HG03108 (cell line): Measurements from ENCODE around the gene OR2V2.

Experiments used
- ATAC-seq: cut with Tn5 transposase; IDR thresholded peaks from one replicate; pipeline ENCODE4 v1.9.1; 2021; ENCODE audit warnings: moderate library complexity; ENCODE audit not compliant: unreplicated experiment

The OR2V2 gene

GRCh38 chr5:181189962-181190710 lies 42.8 kb downstream of the OR2V2 start:
- no peak for ATAC-seq

DNA sequence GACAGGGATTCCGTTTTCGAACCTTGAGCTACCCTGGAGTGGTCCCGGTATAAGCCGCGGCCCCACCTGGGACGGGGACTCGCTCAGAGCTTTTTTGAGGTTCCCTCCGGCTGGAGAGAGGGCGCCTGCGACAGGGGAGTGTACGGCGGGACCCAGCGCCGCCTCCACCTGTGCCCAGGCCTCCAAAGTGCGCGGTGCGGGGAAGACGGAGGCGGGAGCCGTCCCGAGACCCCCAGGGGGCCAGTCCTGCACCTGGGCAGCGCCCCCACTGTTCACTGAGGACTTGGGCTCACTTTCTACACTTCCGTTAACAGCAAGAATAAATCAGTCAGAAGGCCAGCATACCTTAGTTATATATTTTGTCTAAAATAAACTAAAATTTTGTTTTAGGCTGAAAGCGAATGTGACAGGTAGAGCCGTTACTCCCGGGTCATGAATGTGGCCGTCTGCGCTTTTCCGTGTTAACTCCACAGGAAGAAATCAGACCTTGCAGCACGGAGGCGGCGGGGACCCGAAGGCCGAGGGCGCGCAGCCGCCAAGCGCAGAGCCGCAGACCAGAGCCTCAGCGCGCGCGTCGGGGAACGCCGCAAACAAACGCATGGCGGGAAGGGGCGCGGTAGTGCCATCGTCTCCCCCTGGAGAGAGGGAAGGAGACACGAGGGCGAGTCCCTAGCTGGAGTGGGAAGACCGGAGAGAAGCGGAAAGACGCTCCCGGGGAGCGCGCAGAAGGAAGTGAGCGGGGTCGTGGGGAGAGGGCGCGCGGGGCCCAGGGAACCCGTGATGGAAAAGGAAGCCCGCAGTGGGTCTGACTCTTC lies 43.5 kb downstream of the OR2V2 start:
- ATAC-seq, result peak; percentile 2

GRCh38 chr5:181191526-181192336 lies 44.3 kb downstream of the OR2V2 start:
- ATAC-seq, result peak; percentile 47

- no peak for ATAC-seq
Observed at GRCh38 chr5:181192337-181193046, 45.1 kb downstream of the OR2V2 start.

DNA sequence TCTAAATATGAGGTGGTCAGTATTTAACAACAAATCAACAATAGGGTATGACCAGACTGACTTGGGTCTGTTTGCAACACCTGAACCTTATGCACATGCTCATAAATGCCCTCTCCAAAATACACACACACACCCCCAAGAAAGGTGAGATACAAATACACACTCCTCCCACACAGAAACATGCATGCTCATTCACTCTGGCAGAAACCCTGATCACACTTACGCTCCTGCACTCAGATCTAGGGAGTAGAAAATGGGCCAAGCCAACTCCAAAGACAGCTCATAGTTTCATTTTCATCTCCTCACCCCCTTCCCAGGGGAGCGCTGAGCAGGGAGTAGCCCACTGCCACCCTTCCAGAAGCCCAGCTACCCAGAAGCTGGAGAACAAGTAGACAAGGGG lies 46.3 kb downstream of the OR2V2 start:
- ATAC-seq, result no peak

DNA sequence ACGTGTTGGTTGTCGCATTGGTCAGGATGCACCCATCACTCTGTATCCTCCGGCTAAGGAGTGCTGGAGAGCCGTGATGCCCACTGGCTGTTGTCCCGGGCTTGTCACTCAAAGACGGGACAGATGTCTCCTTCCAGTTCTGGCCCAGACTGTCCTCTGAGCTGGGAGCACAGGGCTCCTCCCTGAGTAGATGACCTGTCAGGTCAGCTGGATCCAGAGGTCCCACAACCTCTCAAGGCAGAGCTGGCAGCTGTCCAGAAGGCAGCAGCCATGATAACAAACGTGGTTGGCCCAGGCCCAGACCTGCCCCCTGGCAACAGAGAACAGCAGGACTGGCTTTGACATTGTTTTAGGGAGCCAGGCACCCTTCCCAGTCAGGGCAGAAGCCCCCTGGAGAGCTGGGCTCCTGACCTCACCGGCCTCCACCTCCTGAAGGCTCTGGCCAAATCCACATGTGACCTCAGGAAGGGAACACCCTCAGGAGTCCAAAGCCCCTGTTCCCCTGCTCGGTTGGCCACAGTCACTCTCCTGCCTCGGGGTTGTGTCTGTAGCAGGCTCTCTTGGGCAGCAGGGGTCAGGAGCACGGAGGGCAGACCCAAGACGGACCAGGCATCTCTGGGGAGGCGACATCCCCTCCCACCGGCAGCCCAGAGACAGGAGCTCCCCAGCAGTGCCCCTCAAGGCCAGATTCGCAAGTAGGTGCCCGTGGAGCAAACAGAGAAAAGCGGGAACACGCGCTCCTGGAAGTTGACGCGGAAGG lies 47.3 kb downstream of the OR2V2 start:
- no peak for ATAC-seq

DNA sequence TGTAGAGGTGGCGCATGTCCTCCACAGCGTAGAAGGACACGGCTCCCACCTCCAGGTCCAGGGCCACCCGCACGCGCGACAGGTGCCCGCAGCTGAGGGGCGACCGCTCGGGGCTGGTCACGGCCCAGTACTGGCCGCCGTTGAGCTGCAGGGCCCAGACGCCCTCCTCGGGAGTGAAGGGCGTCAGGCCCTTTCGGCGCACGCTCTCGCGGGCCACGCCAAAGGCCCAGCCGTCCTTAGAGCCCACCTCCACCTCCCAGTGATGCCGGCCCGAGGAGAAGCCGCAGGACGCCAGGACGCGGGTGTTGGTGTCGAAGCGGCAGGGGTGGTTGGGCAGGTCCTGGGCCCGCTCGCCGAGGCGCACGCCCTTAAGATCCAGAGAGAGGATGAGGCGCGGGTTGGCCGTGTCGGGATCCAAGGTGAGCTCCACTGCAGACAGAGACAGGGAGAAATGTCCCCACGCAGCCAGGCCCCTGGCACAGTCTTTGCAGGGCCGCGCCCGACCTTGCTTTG lies 47.9 kb downstream of the OR2V2 start:
- ATAC-seq, result no peak

- no peak for ATAC-seq
Observed at GRCh38 chr5:181197326-181197951, 50.1 kb downstream of the OR2V2 start.

- no peak for ATAC-seq
Observed at GRCh38 chr5:181198106-181198685, 50.8 kb downstream of the OR2V2 start.

GRCh38 chr5:181198905-181199519 lies 51.6 kb downstream of the OR2V2 start:
- peak; percentile 67 for ATAC-seq

DNA sequence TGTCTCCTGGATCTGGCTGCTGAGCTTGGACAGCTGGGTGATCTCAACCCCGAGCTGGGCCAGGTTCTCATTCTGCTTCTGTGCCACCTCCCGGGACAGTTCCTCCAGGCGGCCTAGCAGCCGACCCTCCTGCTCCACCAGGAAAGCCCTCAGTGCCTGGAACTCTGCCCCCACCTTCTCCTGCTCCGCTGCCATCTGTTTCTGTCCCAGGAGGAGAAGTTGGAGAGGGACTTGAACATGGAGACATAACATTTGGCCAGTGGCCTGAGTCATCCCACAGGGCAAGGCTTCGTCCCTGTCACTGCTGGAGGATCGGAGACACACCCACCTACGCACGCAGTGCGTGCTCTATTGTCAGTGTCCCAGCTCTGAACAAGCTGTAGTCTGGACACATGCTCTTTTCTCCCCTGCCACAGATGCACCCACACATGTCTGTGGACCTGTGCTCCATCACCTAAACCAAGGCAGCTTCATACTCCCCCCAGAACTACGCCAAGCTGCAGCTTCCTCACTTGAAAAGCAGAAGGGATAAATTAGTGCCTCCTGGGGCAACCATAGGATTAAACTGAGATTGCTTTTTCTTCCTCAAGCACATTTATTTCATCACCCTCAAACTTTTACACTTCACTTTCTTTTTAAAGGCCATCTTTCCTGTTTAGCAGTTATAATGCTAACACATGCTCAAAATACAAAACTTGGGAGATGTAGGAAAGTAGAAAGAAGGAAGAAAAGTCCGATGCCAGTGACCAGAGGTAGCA lies 52.7 kb downstream of the OR2V2 start:
- ATAC-seq, result no peak

- ATAC-seq, result no peak
Observed at GRCh38 chr5:181200816-181201215, 53.4 kb downstream of the OR2V2 start.

- ATAC-seq, result no peak
Observed at GRCh38 chr5:181203093-181203711, 55.8 kb downstream of the OR2V2 start.

GRCh38 chr5:181203777-181204112 lies 56.4 kb downstream of the OR2V2 start:
- no peak for ATAC-seq

DNA sequence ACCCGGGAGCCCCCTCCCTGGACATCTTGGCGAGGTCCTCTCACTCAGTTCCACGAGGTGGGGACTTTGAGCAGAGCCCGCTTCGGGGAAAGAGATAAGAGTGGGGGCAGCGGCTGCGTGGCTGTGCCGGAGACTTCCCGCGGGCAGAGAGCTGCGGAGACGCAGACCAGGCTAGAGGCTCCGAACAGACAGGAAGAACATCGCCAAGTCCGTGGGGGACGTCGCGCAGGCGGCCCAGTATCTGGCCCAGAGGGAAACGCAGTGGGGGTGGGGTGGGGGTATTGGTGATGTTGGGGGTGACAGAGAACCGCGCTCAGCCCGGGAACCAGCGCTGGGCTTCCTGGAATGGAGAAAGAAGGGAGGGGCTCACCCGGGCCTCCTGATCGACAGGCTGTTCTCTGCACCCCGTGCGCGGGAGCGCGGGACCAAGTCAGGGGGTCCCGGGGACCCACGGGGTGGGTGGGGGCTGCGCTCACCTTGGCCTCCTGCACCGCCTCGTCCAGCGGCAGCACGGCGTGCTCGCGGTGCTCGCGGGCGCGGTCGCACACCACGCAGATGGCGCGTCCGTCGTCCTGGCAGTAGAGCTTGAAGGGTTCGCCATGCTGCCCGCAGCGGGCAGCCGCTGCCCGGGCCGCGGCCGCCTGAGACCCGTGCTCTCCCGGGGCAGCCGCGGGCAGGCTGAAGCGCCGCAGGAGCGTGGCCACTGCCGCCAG lies 56.9 kb downstream of the OR2V2 start:
- no peak for ATAC-seq

DNA sequence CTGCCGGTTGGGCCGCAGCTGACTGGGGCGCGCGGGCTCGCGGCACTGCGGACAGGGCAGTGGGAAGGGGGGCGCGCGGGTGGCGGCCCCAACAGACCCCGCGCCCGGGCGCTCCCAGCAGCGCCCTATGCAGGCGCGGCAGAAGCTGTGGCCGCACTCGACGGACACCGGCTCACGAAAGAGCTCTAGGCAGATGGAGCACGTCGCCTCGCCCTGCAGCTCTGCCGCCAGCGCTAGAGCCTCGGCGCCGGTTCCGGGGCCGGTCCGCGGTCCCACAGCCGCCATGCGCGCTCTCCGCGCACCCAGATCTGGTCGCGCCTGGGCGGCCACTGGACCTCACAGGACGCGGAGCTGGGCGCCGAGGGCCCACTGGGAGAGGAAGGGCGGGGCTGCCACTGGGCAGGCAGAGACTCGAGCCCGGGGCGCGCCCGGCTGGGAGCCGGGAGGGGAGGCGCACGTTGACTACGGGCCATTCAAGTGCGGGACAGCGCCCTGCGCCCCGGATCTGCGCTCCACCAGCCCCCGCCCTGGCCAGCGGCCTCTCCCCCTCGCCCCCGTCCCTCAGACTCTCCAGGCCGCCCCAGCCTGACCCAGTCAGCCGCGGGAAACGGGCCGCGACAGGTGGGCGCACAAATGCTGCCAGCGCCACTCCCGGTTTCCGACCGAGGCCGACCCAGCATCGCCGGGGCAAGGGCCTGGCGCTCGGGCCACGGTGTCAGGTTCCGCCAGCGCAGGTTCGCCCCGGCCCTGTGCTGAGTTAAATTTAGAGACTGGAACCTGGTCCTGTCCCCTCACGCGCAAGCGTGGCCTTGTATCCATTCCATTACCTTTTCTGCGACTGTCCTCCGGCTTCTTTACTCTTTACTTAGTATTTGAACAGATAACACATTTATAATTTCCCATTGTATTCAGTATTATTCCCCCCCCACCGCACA lies 57.7 kb downstream of the OR2V2 start, which contains the start of gene TRIM7:
TRIM7 (minus strand) TSS at position 371 of the 935 bp plus-strand sequence; CDS start at position 285, 86 bp downstream.
- ATAC-seq, result no peak
